Thyroid gland (tissue), 4 donors: ENCODE results near the gene DNAJC30.

Experiments used
- CTCF ChIP-seq, 6 experiments: fragments of 200-600 bp in 3 of 6; fragments of 450-650 bp in 3 of 6; sonication (generic) in 3 of 6; IDR thresholded peaks; one replicate each; pipeline ENCODE4 v1.5.1; 2016 to 2019; ENCODE audit warnings: antibody characterized with exemption in 6 of 6, mild to moderate bottlenecking in 2 of 6, inconsistent platforms in 1 of 6, moderate library complexity in 1 of 6
- POLR2A ChIP-seq, 2 donors: fragments of 450-650 bp; IDR thresholded peaks; one replicate each; pipeline ENCODE4 v1.6.1; 2017; ENCODE audit warnings: antibody characterized with exemption in 2 of 2, mild to moderate bottlenecking in 2 of 2, moderate library complexity in 1 of 2

DNA sequence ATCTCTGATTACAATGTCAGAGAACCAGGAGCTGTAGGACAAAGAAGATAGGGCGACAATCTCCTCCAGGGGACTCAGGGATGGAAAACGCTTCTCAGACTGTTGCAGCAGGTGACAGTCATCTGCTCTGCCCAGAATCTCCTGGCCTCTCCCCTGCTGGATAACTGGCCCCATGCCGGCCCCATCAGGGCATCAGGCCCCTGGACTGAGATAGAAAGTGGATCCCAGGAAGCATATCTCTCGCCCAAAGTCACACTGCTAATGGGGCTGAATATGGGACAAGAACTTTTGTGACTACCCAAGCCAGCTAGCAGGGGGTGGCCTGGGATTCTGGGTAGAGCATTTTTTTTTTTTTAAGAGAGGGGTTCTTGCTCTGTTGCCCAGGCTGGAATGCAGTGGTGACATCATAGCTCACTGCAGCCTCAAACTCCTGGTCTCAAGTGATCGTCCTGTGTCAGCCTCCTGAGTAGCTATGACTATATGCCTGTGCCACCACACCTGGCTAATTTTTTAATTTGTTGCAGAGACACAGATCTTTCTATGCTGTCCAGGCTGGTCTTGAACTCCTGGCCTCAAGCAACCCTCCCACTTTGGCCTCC is 38.5 kb downstream of the DNAJC30 start:
- TF ChIP-seq CTCF (IDR thresholded peaks at IDR 0.05): no peak
- no peak for TF ChIP-seq POLR2A (IDR thresholded peaks at IDR 0.05)
